Spleen (tissue), 11 donors: ENCODE results near the gene CD4. TPM values are rescaled to one million over a fixed set of nuclear protein-coding genes. Genes with fewer than 3 reads are reported as not detected.

Source experiments
- DNase-seq: peaks from one replicate; pipeline ENCODE4 v3.0.0-alpha.2; 2020
- H3K27ac ChIP-seq, 8 donors: fragments of 200-600 bp; sonication (generic) in 7 of 8; 1 replicate in 4 of 8; 2 replicates in 4 of 8; pipeline versions ENCODE4 v1.5.0 to v1.8.0; 2016 to 2021; ENCODE audit warnings: inconsistent platforms in 4 of 8, mild to moderate bottlenecking in 4 of 8, moderate library complexity in 1 of 8
- H3K27me3 ChIP-seq, 7 donors: fragments of 200-600 bp; sonication (generic) in 6 of 7; replicated peaks in 1 of 7; 1 replicate in 4 of 7; 2 replicates in 3 of 7; pipeline versions ENCODE4 v1.5.0 to v1.8.0; 2016 to 2021; ENCODE audit warnings: inconsistent platforms in 3 of 7, mild to moderate bottlenecking in 1 of 7
- H3K36me3 ChIP-seq, 6 donors: fragments of 200-600 bp; sonication (generic) in 5 of 6; 1 replicate in 4 of 6; 2 replicates in 2 of 6; pipeline versions ENCODE4 v1.5.0 to v1.8.0; 2016 to 2021; ENCODE audit warnings: inconsistent platforms in 2 of 6
- H3K4me1 ChIP-seq, 6 donors: fragments of 200-600 bp; sonication (generic) in 5 of 6; 1 replicate in 3 of 6; 2 replicates in 3 of 6; pipeline versions ENCODE4 v1.5.0 to v1.8.0; 2016 to 2021; ENCODE audit warnings: inconsistent platforms in 3 of 6
- H3K4me3 ChIP-seq, 8 donors: fragments of 200-600 bp; sonication (generic) in 7 of 8; 1 replicate in 4 of 8; 2 replicates in 4 of 8; pipeline versions ENCODE4 v1.5.0 to v1.8.0; 2016 to 2021; ENCODE audit warnings: inconsistent platforms in 4 of 8, mild to moderate bottlenecking in 4 of 8, moderate library complexity in 2 of 8
- H3K9me3 ChIP-seq, 8 donors: fragments of 200-600 bp; sonication (generic) in 7 of 8; 1 replicate in 4 of 8; 2 replicates in 4 of 8; pipeline versions ENCODE4 v1.5.0 to v1.8.0; 2016 to 2021; ENCODE audit warnings: inconsistent platforms in 4 of 8
- POLR2A ChIP-seq, 3 donors: fragments of 450-650 bp; IDR thresholded peaks; one replicate each; pipeline ENCODE4 v1.5.1; 2017; ENCODE audit warnings: antibody characterized with exemption in 3 of 3, mild to moderate bottlenecking in 1 of 3
- POLR2AphosphoS5 ChIP-seq, 3 donors: sonication (generic); formaldehyde crosslinking; IDR thresholded peaks; one replicate each; pipeline ENCODE4 v1.5.1; 2017; ENCODE audit warnings: antibody characterized with exemption in 3 of 3
- WGBS, 5 donors: extraction: QIAGEN DNeasy Blood & Tissue Kit in 3 of 5; methylation state at CpG; one replicate each; pipeline versions ENCODE4 v1.1.5 to v1.1.7; 2013 to 2018; 5-methylcytosine and 5-hydroxymethylcytosine counted together
- intact Hi-C: fragments of 100-400 bp; cut with DNase I; formaldehyde crosslinking; loops from one replicate; pipeline ENCODE4 v1.15.0; 2023; ENCODE audit warnings: low total_unique reads
- polyA plus RNA-seq, 3 donors: library from polyadenylated mRNA; stranded (reverse); fragments of 200-250 nt; gene quantifications; one replicate each; pipeline ENCODE4 v1.2.1, GENCODE V29; 2013
- total RNA-seq, 7 donors: library from RNA; depleted of rRNA in 3 of 7; stranded (reverse); fragments of >200 nt in 3 of 7; fragmentation: NEBNext Ultra II Directional in 4 of 7; extraction: Animal tissue kit (Norgen Biotek cat#: 25700) in 4 of 7; gene quantifications; one replicate each; pipeline versions ENCODE4 v1.1.0 to v1.2.1, GENCODE V29; 2016 to 2021
- TF ChIP-seq, protein P1 (sequence below), 11 experiments: fragments of 200-600 bp in 7 of 11; fragments of 450-650 bp in 4 of 11; sonication (generic) in 4 of 11; IDR thresholded peaks in 8 of 11; conservative IDR thresholded peaks in 3 of 11; 1 replicate in 7 of 11; 2 replicates in 4 of 11; pipeline versions ENCODE4 v1.4.0 to v1.8.0; 2016 to 2021; ENCODE audit warnings: antibody characterized with exemption in 11 of 11, inconsistent platforms in 4 of 11, mild to moderate bottlenecking in 1 of 11
- donor health status: healthy with polysubstance abuse.
- donor health status: DM: no; HTN: no; CAD: no; lungs with moderate emphysema.
- donor health status: DM: no; HTN: no; CAD: no.
- donor health status: Bipolar disorder and iron deficiency.
- donor health status: healthy.
- donor health status: DM: no; HTN: no; CAD: no.
- donor health status: DM: yes; HTN: yes; CAD: no.

CD4 gene
- total and polyA plus RNA-seq, 10 donors = 21.8 to 207 (median 151) TPM

DNA sequence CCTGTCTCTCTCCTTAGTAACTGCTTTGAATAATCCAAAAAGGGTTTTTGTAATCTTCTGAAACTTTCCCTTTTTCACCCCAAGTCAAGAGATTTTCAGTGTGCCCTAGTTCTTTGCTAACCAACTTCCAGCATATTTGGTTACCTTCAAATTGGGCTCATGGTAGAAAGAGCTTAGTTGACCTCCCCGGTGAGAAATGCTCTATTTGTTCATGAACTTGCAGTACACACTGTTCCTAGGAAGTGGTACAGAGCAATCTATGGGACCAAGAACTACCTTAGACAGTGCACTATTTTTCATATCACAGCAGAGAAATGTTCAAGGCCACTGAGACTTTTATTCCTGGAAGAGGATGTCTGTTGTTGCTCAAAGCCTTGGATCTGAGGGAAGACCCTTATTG lies 64.3 kb downstream of the CD4 start:
- H3K4me1 ChIP-seq = peaks cover 14 to 45% (median 25%) of the 10 kb centered on the region in 6 donors
- peak overlapping the region in 5 of 8 donors; percentile 95 to 98 (median 97) for H3K27ac ChIP-seq
- intact Hi-C loops = loop anchor here (10.0 kb wide), 1 partner anchor 289 kb away; the partner anchor contains the start of gene NOP2
- H3K4me3 ChIP-seq = peak overlapping the region in 1 of 8 donors; percentile 95
- H3K9me3 ChIP-seq = no peaks in the 10 kb centered on the region
- TF ChIP-seq POLR2AphosphoS5 (IDR thresholded peaks at IDR 0.05) = no peak
- TF ChIP-seq, protein P1, sequence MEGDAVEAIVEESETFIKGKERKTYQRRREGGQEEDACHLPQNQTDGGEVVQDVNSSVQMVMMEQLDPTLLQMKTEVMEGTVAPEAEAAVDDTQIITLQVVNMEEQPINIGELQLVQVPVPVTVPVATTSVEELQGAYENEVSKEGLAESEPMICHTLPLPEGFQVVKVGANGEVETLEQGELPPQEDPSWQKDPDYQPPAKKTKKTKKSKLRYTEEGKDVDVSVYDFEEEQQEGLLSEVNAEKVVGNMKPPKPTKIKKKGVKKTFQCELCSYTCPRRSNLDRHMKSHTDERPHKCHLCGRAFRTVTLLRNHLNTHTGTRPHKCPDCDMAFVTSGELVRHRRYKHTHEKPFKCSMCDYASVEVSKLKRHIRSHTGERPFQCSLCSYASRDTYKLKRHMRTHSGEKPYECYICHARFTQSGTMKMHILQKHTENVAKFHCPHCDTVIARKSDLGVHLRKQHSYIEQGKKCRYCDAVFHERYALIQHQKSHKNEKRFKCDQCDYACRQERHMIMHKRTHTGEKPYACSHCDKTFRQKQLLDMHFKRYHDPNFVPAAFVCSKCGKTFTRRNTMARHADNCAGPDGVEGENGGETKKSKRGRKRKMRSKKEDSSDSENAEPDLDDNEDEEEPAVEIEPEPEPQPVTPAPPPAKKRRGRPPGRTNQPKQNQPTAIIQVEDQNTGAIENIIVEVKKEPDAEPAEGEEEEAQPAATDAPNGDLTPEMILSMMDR (IDR thresholded peaks at IDR 0.05 in 8 of 11, conservative IDR thresholded peaks at IDR 0.05 in 3 of 11) = no peak
- no peak for TF ChIP-seq POLR2A (IDR thresholded peaks at IDR 0.05)
- peaks cover 10 to 48% (median 33%) of the 10 kb centered on the region in 6 donors for H3K36me3 ChIP-seq
- H3K27me3 ChIP-seq = no peaks in the 10 kb centered on the region
- WGBS, 5 donors = 29 to 78% (median 71%) methylated on average over 1 of the region's 1 CpG
- no peak for DNase-seq

DNA sequence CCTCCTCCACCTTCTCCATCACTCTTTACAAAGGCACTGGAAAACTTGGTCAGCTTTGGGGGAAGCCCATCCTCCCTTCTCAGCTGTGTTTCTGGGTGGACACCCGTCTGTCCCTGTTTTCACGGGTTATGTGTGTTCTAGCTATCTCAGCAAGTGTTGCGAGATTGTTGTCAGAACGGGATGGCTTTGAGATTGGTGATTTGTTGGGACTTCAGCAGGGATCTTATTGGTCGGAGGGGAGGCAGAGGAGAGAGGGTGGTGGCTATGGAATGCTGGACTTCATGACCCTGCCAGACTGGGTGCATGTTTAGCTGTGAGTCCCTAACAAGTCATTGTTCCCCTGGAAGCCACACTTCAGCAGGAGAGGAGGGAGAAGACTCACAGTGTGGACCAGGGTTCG lies 64.7 kb downstream of the CD4 start:
- Histone ChIP-seq H3K4me3 (no peak overlapping the region), H3K9me3 (no peaks in the 10 kb centered on the region), H3K36me3 (peaks cover 10 to 48% (median 37%) of the 10 kb centered on the region in 6 donors), H3K27ac (peak overlapping the region in 3 of 8 donors; percentile 95 to 98 (median 98)), H3K4me1 (peaks cover 14 to 45% (median 25%) of the 10 kb centered on the region in 6 donors), H3K27me3 (no peaks in the 10 kb centered on the region)
- intact Hi-C loops = loop anchor here (10.0 kb wide), 1 partner anchor 289 kb away; the partner anchor contains the start of gene NOP2
- WGBS, 5 donors = 68 to 88% (median 83%) methylated on average over 6 of the region's 6 CpGs
- TF ChIP-seq POLR2AphosphoS5 (IDR thresholded peaks at IDR 0.05) (no peak), POLR2A (IDR thresholded peaks at IDR 0.05) (no peak)
- TF ChIP-seq, protein P1 (IDR thresholded peaks at IDR 0.05 in 8 of 11, conservative IDR thresholded peaks at IDR 0.05 in 3 of 11) = no peak
- no peak for DNase-seq

DNA sequence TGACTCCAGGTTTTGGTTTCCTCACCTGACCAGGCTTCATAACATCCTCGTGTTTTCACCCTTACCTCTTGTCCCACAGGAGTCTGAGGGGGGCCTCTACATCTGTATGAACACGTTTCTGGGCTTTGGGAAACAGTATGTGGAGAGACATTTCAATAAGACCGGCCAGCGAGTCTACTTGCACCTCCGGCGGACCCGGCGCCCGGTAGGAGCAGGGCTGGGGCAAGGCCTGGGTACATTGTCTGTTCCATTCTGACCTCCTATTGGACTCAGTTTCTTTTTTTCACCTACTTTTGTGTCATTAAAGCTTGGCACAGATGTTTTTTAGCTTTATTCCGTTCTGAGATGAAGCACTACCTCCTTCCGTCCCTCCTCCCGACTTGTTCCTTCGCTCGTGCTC lies 66.0 kb downstream of the CD4 start:
- Histone ChIP-seq H3K9me3 (no peaks in the 10 kb centered on the region), H3K27me3 (no peaks in the 10 kb centered on the region), H3K36me3 (peaks cover 10 to 55% (median 50%) of the 10 kb centered on the region in 6 donors), H3K4me3 (no peak overlapping the region), H3K27ac (peak overlapping the region in 1 of 8 donors; percentile 25), H3K4me1 (peaks cover 14 to 35% (median 24%) of the 10 kb centered on the region in 6 donors)
- no peak for TF ChIP-seq POLR2A (IDR thresholded peaks at IDR 0.05)
- TF ChIP-seq POLR2AphosphoS5 (IDR thresholded peaks at IDR 0.05) = no peak
- TF ChIP-seq, protein P1 (IDR thresholded peaks at IDR 0.05 in 8 of 11, conservative IDR thresholded peaks at IDR 0.05 in 3 of 11) = no peak
- no peak for DNase-seq
- WGBS, 5 donors = 92 to 93% (median 92%) methylated on average over 14 of the region's 14 CpGs
- intact Hi-C loops = loop anchor here (10.0 kb wide), 1 partner anchor 291 kb away; the partner anchor contains the start of gene NOP2

DNA sequence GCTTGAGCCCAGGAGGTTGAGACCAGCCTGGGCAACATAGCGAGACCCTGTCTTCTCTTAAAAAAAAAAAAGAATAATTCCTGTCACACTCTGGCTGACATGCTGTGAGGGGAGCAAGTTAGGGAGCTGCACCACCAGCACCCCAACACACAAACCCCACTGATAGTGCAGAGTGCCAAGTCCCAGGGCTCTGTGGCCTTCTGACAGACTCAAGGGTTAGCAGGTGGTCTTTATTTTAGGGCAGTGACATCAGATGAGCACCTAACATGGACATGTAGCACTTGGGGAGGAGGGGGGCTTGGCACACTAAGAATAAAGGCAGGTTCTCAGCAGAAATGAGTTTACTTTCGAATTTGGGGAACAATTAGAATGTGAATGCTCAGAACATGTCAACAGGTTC lies 69.5 kb downstream of the CD4 start:
- TF ChIP-seq, protein P1 (IDR thresholded peaks at IDR 0.05 in 8 of 11, conservative IDR thresholded peaks at IDR 0.05 in 3 of 11) = no peak
- TF ChIP-seq POLR2A (IDR thresholded peaks at IDR 0.05) (no peak), POLR2AphosphoS5 (IDR thresholded peaks at IDR 0.05) (no peak)
- peaks cover 10 to 90% (median 83%) of the 10 kb centered on the region in 6 donors for H3K36me3 ChIP-seq
- WGBS, 5 donors = 96 to 100% (median 98%) methylated on average over 2 of the region's 2 CpGs
- H3K4me1 ChIP-seq = peaks cover 0 to 10% (median 2%) of the 10 kb centered on the region in 6 donors
- H3K27ac ChIP-seq = no peak overlapping the region
- intact Hi-C loops = loop anchor here (10.0 kb wide), 1 partner anchor 294 kb away; the partner anchor contains the start of gene NOP2
- H3K27me3 ChIP-seq = no peaks in the 10 kb centered on the region
- no peak overlapping the region for H3K4me3 ChIP-seq
- DNase-seq = no peak
- H3K9me3 ChIP-seq = no peaks in the 10 kb centered on the region
